Measurements from ENCODE around the gene SDHC. TPM values are rescaled to one million over a fixed set of nuclear protein-coding genes. Genes with fewer than 3 reads are reported as not detected.

The SDHC gene
- total RNA-seq, 1 experiment from 2014 or later: 192 TPM

GRCh38 chr1:161374373-161374772 is 60.2 kb downstream of the SDHC start (continued):
- TF ChIP-seq REST (IDR thresholded peaks at IDR 0.05; ENCODE audit: low read depth): no peak

- Histone ChIP-seq H3K4me1 (ENCODE audit: control insufficient read depth in 1 of 2, insufficient read depth in 2 of 2, low read length in 2 of 2) (peaks cover 11 to 12% of the 10 kb centered on the region in 2 experiments), H3K4me2 (ENCODE audit: low read length) (no peak overlapping the region), H3K4me3 (replicated peaks in 1 of 2; ENCODE audit: low read depth in 1 of 2, low read length in 2 of 2) (no peak overlapping the region), H3K36me3 (ENCODE audit: control insufficient read depth in 1 of 2, insufficient read depth in 2 of 2, low read length in 2 of 2) (no peaks in the 10 kb centered on the region), H3K9me3 (ENCODE audit: control insufficient read depth in 1 of 2, insufficient read depth in 1 of 2, low read depth in 1 of 2, low read length in 2 of 2) (no peaks in the 10 kb centered on the region), H3K27ac (ENCODE audit: low read depth, low read length) (no peak overlapping the region), H2AFZ (ENCODE audit: low read depth, low read length, poor library complexity, severe bottlenecking) (no peak overlapping the region), H3K9me2 (ENCODE audit: insufficient read depth) (no peaks in the 10 kb centered on the region), H3K9ac (ENCODE audit: low read length) (no peak overlapping the region), H4K20me1 (ENCODE audit: insufficient read depth) (no peaks in the 10 kb centered on the region), H3K27me3 (ENCODE audit: insufficient read depth, low read length) (no peaks in the 10 kb centered on the region), H3K79me2 (ENCODE audit: insufficient read depth, low read length) (no peaks in the 10 kb centered on the region)
- ChIA-PET CTCF (no interaction called here), POLR2A (interaction anchor here (1.2 kb wide), 1 partner anchor 12 kb away, joined by 3 read pairs; no protein-coding TSS in a partner anchor), RAD21 (ENCODE audit: low non-redundant PET in 1 of 2, low total read pairs in 2 of 2, uncharacterized antibody in 2 of 2, unreplicated experiment in 2 of 2) (no interaction called here)
- intact Hi-C loops (cut with micrococcal nuclease): loop anchor here (5.0 kb wide), 1 partner anchor 696 kb away; no protein-coding TSS in a partner anchor
- no peak for DNase-seq (ENCODE audit: low read depth, low spot score)
- no peak for ATAC-seq
- no TSS peak for BruUV-seq (replicated peaks)
- TF ChIP-seq CBX3 (IDR thresholded peaks at IDR 0.05; ENCODE audit: low read depth): no peak
- no peak for TF ChIP-seq YY1 (IDR thresholded peaks at IDR 0.05; ENCODE audit: extremely low read depth, insufficient replicate concordance, low read depth, low read length)
- TF ChIP-seq EZH2phosphoT487 (IDR thresholded peaks at IDR 0.05; ENCODE audit: borderline replicate concordance): no peak
These were observed 63.8 kb downstream of the SDHC start for GRCh38 chr1:161378014-161378413.

Measured in HCT116 (cell line).